ENCODE results near the gene CLNS1A.

GRCh38 chr11:77596626-77597025 lies 41.0 kb downstream of the CLNS1A start:
- TF ChIP-seq CTCF (conservative IDR thresholded peaks at IDR 0.05) (no peak), EZH2 (IDR thresholded peaks at IDR 0.05; ENCODE audit: low read depth) (no peak)
